SK-N-SH (cell line): ENCODE measurements around the gene ARMC10. TPM values are rescaled to one million over a fixed set of nuclear protein-coding genes. Genes with fewer than 3 reads are reported as not detected.

Experiments used
- CTCF ChIA-PET: fragments of 300-600, 350-600 bp; formaldehyde crosslinking; extraction: SDS; loops from one replicate; lab custom pipeline; 2021; lab: Yijun Ruan, JAX
- POLR2A ChIA-PET: fragments of 350-600 bp; sonication (Branson Sonifier 250); formaldehyde crosslinking; extraction: SDS; loops from one replicate; lab custom pipeline; 2020; ENCODE audit warnings: antibody characterized with exemption, inconsistent platforms; lab: Yijun Ruan, JAX
- DNase-seq: peaks from one replicate; pipeline ENCODE4 v3.0.0; 2012
- H2AFZ ChIP-seq: fragments of 200-600 bp; sonication (generic); 2 replicates; pipeline ENCODE4 v1.8.1; 2016; ENCODE audit warnings: antibody characterized with exemption, mild to moderate bottlenecking, low read depth
- H3F3A ChIP-seq: fragments of 200-600 bp; sonication (generic); replicated peaks from 2 replicates; pipeline ENCODE3; 2016; ENCODE audit warnings: antibody characterized with exemption, mild to moderate bottlenecking; ENCODE audit not compliant: insufficient read depth
- H3K27ac ChIP-seq, 2 experiments: fragments of 200-500 bp in 1 of 2; fragments of 200-600 bp in 1 of 2; sonication (Bioruptor generic) in 1 of 2; sonication (generic), shearing (Covaris generic) in 1 of 2; 2 replicates each; pipeline versions ENCODE4 v1.5.1 to v1.6.1; 2014 to 2016; ENCODE audit warnings: low read depth in 2 of 2, inconsistent platforms in 1 of 2, low read length in 1 of 2, mild to moderate bottlenecking in 1 of 2, mixed read lengths in 1 of 2
- H3K27me3 ChIP-seq: fragments of 200-600 bp; sonication (generic), shearing (Covaris generic); 2 replicates; pipeline ENCODE4 v1.6.1; 2016; ENCODE audit warnings: mixed run types; ENCODE audit not compliant: insufficient read depth
- H3K36me3 ChIP-seq, 2 experiments: fragments of 200-500 bp in 1 of 2; fragments of 200-600 bp in 1 of 2; sonication (Bioruptor generic) in 1 of 2; sonication (generic) in 1 of 2; replicated peaks in 1 of 2; 2 replicates each; pipeline versions ENCODE3 to v1.5.1; 2014 to 2016; ENCODE audit warnings: low read length in 1 of 2, mild to moderate bottlenecking in 1 of 2; ENCODE audit not compliant: insufficient read depth in 2 of 2, control insufficient read depth in 1 of 2
- H3K4me1 ChIP-seq, 2 experiments: fragments of 200-500 bp in 1 of 2; fragments of 200-600 bp in 1 of 2; sonication (Bioruptor generic) in 1 of 2; sonication (generic), shearing (Covaris generic) in 1 of 2; 2 replicates each; pipeline versions ENCODE4 v1.5.1 to v1.6.1; 2014 to 2016; ENCODE audit warnings: low read depth in 1 of 2, low read length in 1 of 2, mixed run types in 1 of 2; ENCODE audit not compliant: insufficient read depth in 2 of 2, control insufficient read depth in 1 of 2
- H3K4me2 ChIP-seq: fragments of 200-600 bp; sonication (generic), shearing (Covaris generic); 2 replicates; pipeline ENCODE4 v1.6.1; 2017; ENCODE audit warnings: mixed run types
- H3K4me3 ChIP-seq, 2 experiments: fragments of 200-500 bp in 1 of 2; fragments of 200-600 bp in 1 of 2; sonication (Bioruptor generic) in 1 of 2; sonication (generic), shearing (Covaris generic) in 1 of 2; 2 replicates each; pipeline versions ENCODE4 v1.5.1 to v1.8.1; 2014 to 2016; ENCODE audit warnings: low read depth in 2 of 2, inconsistent platforms in 1 of 2, low read length in 1 of 2, mild to moderate bottlenecking in 1 of 2, mixed read lengths in 1 of 2, moderate library complexity in 1 of 2
- H3K79me2 ChIP-seq: fragments of 200-600 bp; sonication (generic); 2 replicates; pipeline ENCODE4 v1.8.1; 2017; ENCODE audit warnings: mild to moderate bottlenecking; ENCODE audit not compliant: insufficient read depth
- H3K9ac ChIP-seq: fragments of 200-600 bp; sonication (generic); 2 replicates; pipeline ENCODE4 v1.6.1; 2017; ENCODE audit warnings: mixed run types
- H3K9me2 ChIP-seq: fragments of 200-600 bp; sonication (generic); 2 replicates; pipeline ENCODE4 v1.6.1; 2017; ENCODE audit warnings: mixed run types
- H3K9me3 ChIP-seq: fragments of 200-600 bp; sonication (generic); 2 replicates; pipeline ENCODE4 v1.6.1; 2017; ENCODE audit warnings: mixed run types, mild to moderate bottlenecking, moderate library complexity
- H4K20me1 ChIP-seq: fragments of 200-600 bp; sonication (generic); 2 replicates; pipeline ENCODE4 v1.6.1; 2017; ENCODE audit warnings: mild to moderate bottlenecking, mixed run types; ENCODE audit not compliant: insufficient read depth
- ELF1 ChIP-seq: IDR thresholded peaks from 2 replicates; pipeline ENCODE4 v1.4.0; 2012
- EP300 ChIP-seq, 2 experiments: IDR thresholded peaks; 2 replicates each; pipeline versions ENCODE4 v1.4.0 to v1.6.1; 2012; ENCODE audit warnings: borderline replicate concordance in 1 of 2, low read depth in 1 of 2, low read length in 1 of 2
- EZH2phosphoT487 ChIP-seq: fragments of 200-600 bp; sonication (generic); IDR thresholded peaks from 2 replicates; pipeline ENCODE4 v1.6.1; 2017; ENCODE audit warnings: low read depth, mixed run types, mild to moderate bottlenecking, antibody characterized with exemption, moderate library complexity, borderline replicate concordance
- FOSL2 ChIP-seq: IDR thresholded peaks from 2 replicates; pipeline ENCODE4 v1.4.0; 2012; ENCODE audit warnings: low read depth, mild to moderate bottlenecking, moderate library complexity, borderline replicate concordance
- FOXJ3 ChIP-seq: sonication (generic); formaldehyde crosslinking; IDR thresholded peaks from 2 replicates; pipeline ENCODE4 v1.5.1; 2020; ENCODE audit warnings: mild to moderate bottlenecking, missing genetic modification reagents
- FOXM1 ChIP-seq: IDR thresholded peaks from 2 replicates; pipeline ENCODE4 v1.4.0; 2012; ENCODE audit warnings: low read depth, mild to moderate bottlenecking
- GATA2 ChIP-seq: sonication (generic); formaldehyde crosslinking; IDR thresholded peaks from 2 replicates; pipeline ENCODE4 v1.5.0; 2020; ENCODE audit warnings: mild to moderate bottlenecking, missing genetic modification reagents
- IRF3 ChIP-seq: fragments of 150-350 bp; IDR thresholded peaks from 2 replicates; pipeline ENCODE4 v1.6.1; 2016; ENCODE audit warnings: mild to moderate bottlenecking, low read depth, low read length
- NFIC ChIP-seq: IDR thresholded peaks from 2 replicates; pipeline ENCODE4 v1.4.0; 2012; ENCODE audit warnings: borderline replicate concordance
- NRF1 ChIP-seq: IDR thresholded peaks from 2 replicates; pipeline ENCODE4 v1.6.1; 2012; ENCODE audit warnings: low read depth, mild to moderate bottlenecking, low read length
- PBX3 ChIP-seq: IDR thresholded peaks from 2 replicates; pipeline ENCODE4; 2012
- POLR2AphosphoS5 ChIP-seq: IDR thresholded peaks from 2 replicates; pipeline ENCODE4 v1.6.1; 2012; ENCODE audit warnings: low read depth, low read length
- RAD21 ChIP-seq: IDR thresholded peaks from 2 replicates; pipeline ENCODE4 v1.6.1; 2012; ENCODE audit warnings: mild to moderate bottlenecking, low read length
- RXRA ChIP-seq: IDR thresholded peaks from 2 replicates; pipeline ENCODE4 v1.4.0; 2012; ENCODE audit warnings: low read depth, mild to moderate bottlenecking, borderline replicate concordance
- SMC3 ChIP-seq: IDR thresholded peaks from 2 replicates; pipeline ENCODE4 v1.6.1; 2012; ENCODE audit warnings: low read depth, low read length, improper control_type of control experiment
- TCF12 ChIP-seq: IDR thresholded peaks from 2 replicates; pipeline ENCODE4 v1.4.0; 2012
- USF1 ChIP-seq: IDR thresholded peaks from 2 replicates; pipeline ENCODE4 v1.4.0; 2012; ENCODE audit warnings: low read depth, borderline replicate concordance
- YY1 ChIP-seq: IDR thresholded peaks from 2 replicates; pipeline ENCODE4 v1.4.0; 2012; ENCODE audit warnings: low read depth, mild to moderate bottlenecking
- WGBS: methylation state at CpG from one replicate; pipeline ENCODE4 v1.1.6; 2017; ENCODE audit warnings: low lambda C conversion rate; 5-methylcytosine and 5-hydroxymethylcytosine counted together
- polyA plus RNA-seq, 3 experiments: library from polyadenylated mRNA; depleted of rRNA; stranded (reverse); fragments of >200 nt; gene quantifications; 2 replicates each; pipeline ENCODE4 v1.2.3, GENCODE V29; 2012

The ARMC10 gene
- polyA plus RNA-seq, 1 of the 3 experiments (the other 2 are of a cell fraction) = 43.4 TPM

- TF ChIP-seq FOXM1 (no peak), ELF1 (no peak), YY1 (no peak), GATA2 (CRISPR knock-in tag) (no peak), FOXJ3 (CRISPR knock-in tag) (no peak), RXRA (no peak), EZH2phosphoT487 (no peak), NRF1 (no peak), PBX3 (no peak), POLR2AphosphoS5 (no peak), EP300 (IDR thresholded peaks at IDR 0.05; ENCODE audit: borderline replicate concordance in 1 of 2, low read depth in 1 of 2, low read length in 1 of 2) (no peak), FOSL2 (no peak), IRF3 (no peak), SMC3 (no peak), NFIC (no peak), TCF12 (no peak), RAD21 (no peak)
- DNase-seq = no peak
- Histone ChIP-seq H3K27ac (no peak overlapping the region), H4K20me1 (no peaks in the 10 kb centered on the region), H2AFZ (no peak overlapping the region), H3K4me3 (no peak overlapping the region), H3F3A (peaks cover 21% of the 10 kb centered on the region), H3K27me3 (no peaks in the 10 kb centered on the region), H3K9ac (no peak overlapping the region), H3K79me2 (no peaks in the 10 kb centered on the region), H3K9me3 (no peaks in the 10 kb centered on the region), H3K4me2 (no peak overlapping the region), H3K36me3 (peaks cover 25 to 29% of the 10 kb centered on the region in 2 experiments), H3K4me1 (no peaks in the 10 kb centered on the region), H3K9me2 (no peaks in the 10 kb centered on the region)
- 98% methylated on average over 4 of the region's 4 CpGs for WGBS
- CTCF ChIA-PET = interaction anchor here (0.9 to 1.1 kb wide), 2 partner anchors 25 to 507 kb away, joined by 3 read pairs; no protein-coding TSS in a partner anchor
- POLR2A ChIA-PET = no interaction called here
These were observed 40.8 kb downstream of the ARMC10 start for GRCh38 chr7:103115771-103116170.

GRCh38 chr7:103116511-103116910 lies 41.6 kb downstream of the ARMC10 start:
- Histone ChIP-seq H3K9me3 (no peaks in the 10 kb centered on the region), H2AFZ (no peak overlapping the region), H3K27me3 (no peaks in the 10 kb centered on the region), H3K4me1 (no peaks in the 10 kb centered on the region), H4K20me1 (no peaks in the 10 kb centered on the region), H3K36me3 (peaks cover 24 to 29% of the 10 kb centered on the region in 2 experiments), H3K4me2 (no peak overlapping the region), H3K9ac (no peak overlapping the region), H3K9me2 (no peaks in the 10 kb centered on the region), H3K79me2 (no peaks in the 10 kb centered on the region), H3F3A (peaks cover 21% of the 10 kb centered on the region), H3K27ac (no peak overlapping the region), H3K4me3 (no peak overlapping the region)
- 97% methylated on average over 1 of the region's 1 CpG for WGBS
- DNase-seq = no peak
- no peak for TF ChIP-seq RXRA
- no peak for TF ChIP-seq USF1
- POLR2A ChIA-PET = no interaction called here
- CTCF ChIA-PET = interaction anchor here (1.1 kb wide), 1 partner anchor 507 kb away, joined by 3 read pairs; no protein-coding TSS in a partner anchor
